ENCODE results near the gene NTF4.
"Not testable (repeated sequence)": the region's sequence is repeated elsewhere in the genome, so short reads cannot be mapped to it uniquely, and the experiment has no call there.

GRCh38 chr19:49036815-49037214 is 27.8 kb downstream of the NTF4 start, which contains the start of gene CGB1:
- not testable (repeated sequence) for TF ChIP-seq FOXA1 (IDR thresholded peaks at IDR 0.05); L3MBTL2 (conservative IDR thresholded peaks at IDR 0.05)
